NT2/D1 (cell line): ENCODE results near the gene ZC3H13.

Experiments used
- SUZ12 ChIP-seq: IDR thresholded peaks from 2 replicates; pipeline ENCODE4 v1.6.1; 2011; ENCODE audit not compliant: insufficient read length, insufficient read depth; ENCODE audit errors: extremely low read depth
- YY1 ChIP-seq: IDR thresholded peaks from 2 replicates; pipeline ENCODE4 v1.6.1; 2011; ENCODE audit not compliant: insufficient read length, insufficient read depth
- ZNF274 ChIP-seq: IDR thresholded peaks from 2 replicates; pipeline ENCODE4 v1.6.1; 2011; ENCODE audit warnings: mild to moderate bottlenecking, low read depth, low read length

DNA sequence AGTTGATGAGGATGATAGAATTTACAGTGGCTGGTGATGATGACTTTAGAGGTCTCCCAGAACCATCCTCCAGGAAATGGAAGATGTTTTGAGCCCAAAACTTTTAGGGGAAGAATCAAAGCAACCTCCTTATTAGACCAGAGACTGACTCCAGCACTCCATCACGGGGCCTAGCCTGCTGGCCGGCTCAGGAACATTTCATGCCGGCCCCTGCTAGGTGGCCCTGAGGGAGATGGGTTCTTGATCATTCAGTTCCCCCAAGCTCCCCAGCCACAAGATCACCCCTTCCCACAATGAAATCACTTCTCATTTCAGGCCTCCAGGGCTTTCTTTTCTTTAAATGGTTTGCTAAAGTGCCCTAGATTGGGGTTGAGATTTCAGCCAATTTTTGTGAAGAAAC is 121.3 kb downstream of the ZC3H13 start:
- TF ChIP-seq ZNF274 (no peak), SUZ12 (no peak), YY1 (no peak)
